GM12878 (cell line): Measurements from ENCODE around the gene LSM10. TPM values are rescaled to one million over a fixed set of nuclear protein-coding genes. Genes with fewer than 3 reads are reported as not detected.

Source experiments
- ATAC-seq: fragments of 200-7000 bp; cut with Tn5 transposase; 3 replicates; pipeline ENCODE4 v1.9.1; 2020; ENCODE audit warnings: mild to moderate bottlenecking, moderate library complexity
- BruUV-seq: library from RNA; stranded (reverse); fragments of 400-500 nt; replicated peaks from 2 replicates; lab custom pipeline; 2021; lab: Mats Ljungman, UMichigan
- CTCF ChIA-PET: fragments of 300-600 bp; sonication (Branson Sonifier 250); formaldehyde crosslinking; extraction: SDS; loops from one replicate; lab custom pipeline; 2021; ENCODE audit warnings: inconsistent platforms; lab: Yijun Ruan, JAX
- POLR2A ChIA-PET: fragments of 350-600 bp; formaldehyde crosslinking; extraction: SDS; loops from one replicate; lab custom pipeline; 2021; ENCODE audit warnings: inconsistent platforms; lab: Charles Lee
- RAD21 ChIA-PET: fragments of 300-600 bp; sonication (Branson Sonifier 250); formaldehyde crosslinking; loops from one replicate; lab custom pipeline; 2023; ENCODE audit warnings: antibody characterized with exemption; ENCODE audit not compliant: unreplicated experiment; lab: Charles Lee
- SMC1A ChIA-PET: fragments of 300-600 bp; sonication (Branson Sonifier 250); formaldehyde crosslinking; loops from one replicate; lab custom pipeline; 2023; ENCODE audit not compliant: unreplicated experiment, uncharacterized antibody; lab: Charles Lee
- DNase-seq: peaks from one replicate; pipeline ENCODE4 v3.0.0-alpha.2; 2011; ENCODE audit warnings: low read depth, low spot score
- FAIRE-seq: peaks from 3 replicates; lab custom pipeline; 2011; peaks lifted over from hg19 to GRCh38; lab: Jason Lieb, UNC
- H2AFZ ChIP-seq: 2 replicates; pipeline ENCODE4 v1.6.0; 2011; ENCODE audit warnings: low read depth, low read length, control low read depth; ENCODE audit not compliant: control insufficient read depth
- H3K27ac ChIP-seq: 2 replicates; pipeline ENCODE4 v1.5.1; 2011; ENCODE audit warnings: control low read depth; ENCODE audit not compliant: control insufficient read depth, insufficient read depth
- H3K27me3 ChIP-seq, 2 experiments: replicated peaks in 1 of 2; 2 replicates each; pipeline versions ENCODE4 v1.6.0 to v1.6.1; 2011; ENCODE audit warnings: low read length in 1 of 2; ENCODE audit not compliant: control insufficient read depth in 2 of 2, insufficient read depth in 2 of 2
- H3K36me3 ChIP-seq, 2 experiments: 2 replicates each; pipeline ENCODE4 v1.5.1; 2011; ENCODE audit warnings: low read length in 1 of 2; ENCODE audit not compliant: control insufficient read depth in 2 of 2, insufficient read depth in 2 of 2
- H3K4me1 ChIP-seq: 2 replicates; pipeline ENCODE4 v1.6.1; 2011; ENCODE audit warnings: mild to moderate bottlenecking, low read length, moderate library complexity, mixed read lengths; ENCODE audit not compliant: control insufficient read depth, insufficient read depth
- H3K4me2 ChIP-seq: 2 replicates; pipeline ENCODE4 v1.6.0; 2011; ENCODE audit warnings: control low read depth; ENCODE audit not compliant: control insufficient read depth, insufficient read depth
- H3K4me3 ChIP-seq: fragments of 200-600 bp; sonication (generic); 2 replicates; pipeline ENCODE4 v1.5.1; 2016
- H3K79me2 ChIP-seq: 2 replicates; pipeline ENCODE4 v1.6.0; 2011; ENCODE audit warnings: low read length; ENCODE audit not compliant: control insufficient read depth, insufficient read depth
- H3K9ac ChIP-seq: 2 replicates; pipeline ENCODE4 v1.8.0; 2011; ENCODE audit warnings: low read length, control low read depth, mixed read lengths; ENCODE audit not compliant: control insufficient read depth, insufficient read depth
- H3K9me3 ChIP-seq: replicated peaks from 3 replicates; pipeline ENCODE4 v1.5.1; 2011; ENCODE audit warnings: mild to moderate bottlenecking, low read length; ENCODE audit not compliant: control insufficient read depth, insufficient read depth
- H4K20me1 ChIP-seq: 2 replicates; pipeline ENCODE4 v1.6.0; 2011; ENCODE audit not compliant: control insufficient read depth, insufficient read depth
- E4F1 ChIP-seq: fragments of 450-650 bp; IDR thresholded peaks from 2 replicates; pipeline ENCODE4 v1.6.1; 2018; ENCODE audit warnings: borderline replicate concordance, mild to moderate bottlenecking; ENCODE audit not compliant: partially characterized antibody
- NR2C1 ChIP-seq: fragments of 450-650 bp; IDR thresholded peaks from 2 replicates; pipeline ENCODE4 v1.6.1; 2017; ENCODE audit warnings: antibody characterized with exemption, mild to moderate bottlenecking, moderate library complexity
- SPI1 ChIP-seq: IDR thresholded peaks from 2 replicates; pipeline ENCODE4 v1.6.1; 2011; ENCODE audit warnings: low read depth, mild to moderate bottlenecking, low read length, moderate library complexity, borderline replicate concordance; ENCODE audit not compliant: insufficient read depth
- STAT3 ChIP-seq: IDR thresholded peaks from 2 replicates; pipeline ENCODE4 v1.6.1; 2011; ENCODE audit warnings: low read depth, low read length, improper control_type of control experiment
- TBL1XR1 ChIP-seq: IDR thresholded peaks from 2 replicates; pipeline ENCODE4 v1.6.1; 2012; ENCODE audit warnings: low read depth, low read length, improper control_type of control experiment
- ZNF24 ChIP-seq: fragments of 450-650 bp; IDR thresholded peaks from 2 replicates; pipeline ENCODE4 v1.6.1; 2017; ENCODE audit warnings: antibody characterized with exemption, mild to moderate bottlenecking
- WGBS: methylation state at CpG from one replicate; pipeline ENCODE4 v1.1.6; 2016; ENCODE audit warnings: low lambda C conversion rate; ENCODE audit not compliant: insufficient replicate concordance, insufficient coverage; ENCODE audit errors: missing lambda C conversion rate; 5-methylcytosine and 5-hydroxymethylcytosine counted together
- in situ Hi-C: fragments of 300-500 bp; cut with MboI; formaldehyde crosslinking; loops from 9 replicates; pipeline ENCODE4 v1.14.3; 2018; ENCODE audit warnings: mixed read lengths
- intact Hi-C: fragments of 100-400 bp; cut with micrococcal nuclease; formaldehyde crosslinking; loops from one replicate; pipeline ENCODE4 v1.14.2; 2022; ENCODE audit not compliant: unreplicated experiment
- polyA plus RNA-seq, 11 experiments: library from polyadenylated mRNA; depleted of rRNA in 4 of 11; unstranded in 6 of 11; stranded (reverse) in 5 of 11; fragments of >200 nt; fragmentation: Nextera tagmentation in 4 of 11; fragmentation: Illumina TruSeq in 1 of 11; extraction: Ambion mirVana in 4 of 11; extraction: Trizol in 1 of 11; gene quantifications; 1 replicate in 1 of 11; 2 replicates in 10 of 11; pipeline versions ENCODE4 v1.2.1 to v1.2.3, GENCODE V29; 2011 to 2016; ENCODE audit warnings: inconsistent platforms in 2 of 11, missing spikeins in 2 of 11, low read depth in 1 of 11
- total RNA-seq, 4 experiments: library from RNA; depleted of rRNA in 3 of 4; stranded (reverse); fragments of >200 nt in 3 of 4; fragmentation: Illumina TruSeq in 1 of 4; extraction: Trizol in 1 of 4; gene quantifications; 2 replicates each; pipeline versions ENCODE4 v1.2.1 to v1.2.3, GENCODE V29; 2013 to 2021

The LSM10 gene
- total and polyA plus RNA-seq, 10 of the 15 experiments (the other 5 are each of a cell fraction or from before 2014, with no cell fraction given): 13.1 to 103 (median 57.5) TPM

DNA sequence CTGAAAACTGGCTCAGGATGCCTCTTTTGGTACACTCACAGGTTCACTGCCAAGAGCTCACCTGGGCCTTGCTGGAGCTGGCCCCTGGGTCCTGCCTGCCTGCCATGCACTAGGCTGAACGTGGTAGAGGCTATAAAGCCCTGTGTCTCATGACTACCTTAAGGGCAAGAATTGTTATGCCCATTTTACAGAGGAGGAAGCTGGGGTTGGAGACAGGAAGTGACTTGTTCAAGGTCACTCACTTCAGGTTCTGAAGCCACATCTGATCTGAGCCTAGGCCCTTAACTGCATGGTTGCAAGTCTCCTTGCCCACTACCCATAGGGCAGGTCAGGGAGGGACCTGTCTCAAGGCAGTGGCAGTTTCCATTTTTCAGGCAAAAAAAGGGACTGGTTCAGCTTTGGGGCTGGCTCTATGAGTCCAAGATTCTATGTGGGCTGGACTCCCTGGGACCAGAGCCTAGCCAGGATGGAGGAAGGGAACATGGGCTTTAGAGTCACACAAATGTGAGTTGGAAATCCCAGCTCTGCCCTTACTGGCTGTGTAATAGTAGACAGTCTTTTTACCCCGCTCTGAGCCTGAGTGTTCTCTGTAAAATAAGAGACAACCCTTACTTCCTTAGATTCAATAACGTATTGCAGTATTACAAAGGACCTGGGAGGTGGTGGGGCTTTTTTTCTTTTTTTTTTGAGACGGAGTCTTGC lies 19.8 kb downstream of the LSM10 start:
- H3K9ac ChIP-seq: no peak overlapping the region; the same call in 1 of the 2 replicates
- ChIA-PET RAD21 (interaction anchor here (0.8 to 0.9 kb wide), 2 partner anchors 9 to 35 kb away, joined by 3 to 5 read pairs; no protein-coding TSS in a partner anchor), CTCF (interaction anchor here (0.6 to 1.8 kb wide), 4 partner anchors 9 to 281 kb away, joined by 3 to 5 read pairs (median 4); no protein-coding TSS in a partner anchor), POLR2A (interaction anchor here (0.7 to 1.6 kb wide), 5 partner anchors 9 to 71 kb away, joined by 3 to 9 read pairs (median 4); no protein-coding TSS in a partner anchor), SMC1A (interaction anchor here (0.6 to 1.2 kb wide), 3 partner anchors 9 to 19 kb away, joined by 3 to 4 read pairs (median 3); partner anchors contain the start of gene LSM10)
- 0 out of 4 replicates have a peak, but pooled peaks cover 0 to 7% of the 10 kb centered on the region in 2 experiments for H3K36me3 ChIP-seq
- peaks cover 31% of the 10 kb centered on the region for H3K4me1 ChIP-seq
- 0 out of 2 replicates have a peak overlapping the region, but pooled peaks have one; percentile 4 for H3K4me2 ChIP-seq
- TF ChIP-seq TBL1XR1 (no peak), NR2C1 (no peak), E4F1 (no peak), ZNF24 (no peak), STAT3 (no peak), SPI1 (0 out of 2 replicates have a peak, but pooled peaks have one; percentile 4)
- intact Hi-C loops: no loop called here
- DNase-seq (no peak), FAIRE-seq (peak; percentile 70), ATAC-seq (no peak; the same call in 2 of the 3 replicates)
- H3K27me3 ChIP-seq: no peaks in the 10 kb centered on the region
- no peaks in the 10 kb centered on the region for H3K9me3 ChIP-seq
- H3K27ac ChIP-seq: peak overlapping the region; percentile 43
- H3K4me3 ChIP-seq: no peak overlapping the region
- no peaks in the 10 kb centered on the region for H4K20me1 ChIP-seq
- WGBS: 80% methylated on average over 4 of the region's 4 CpGs
- peak overlapping the region; percentile 49 for H2AFZ ChIP-seq
- BruUV-seq: no TSS peak
- in situ Hi-C loops: no loop called here
- H3K79me2 ChIP-seq: peaks cover 68% of the 10 kb centered on the region
